GM04503 (cell line): Measurements from ENCODE around the gene GPRC5B.

Experiments used
- DNase-seq: peaks from one replicate; pipeline ENCODE4 v3.0.0-alpha.2; 2012; ENCODE audit warnings: low read depth

GPRC5B gene

GRCh38 chr16:19843371-19843770 lies 41.3 kb downstream of the GPRC5B start:
- DNase-seq = peak; percentile 24

GRCh38 chr16:19842426-19843157 lies 42.1 kb downstream of the GPRC5B start:
- DNase-seq = no peak

- no peak for DNase-seq
Observed at GRCh38 chr16:19841184-19841583, 43.5 kb downstream of the GPRC5B start.

- DNase-seq = no peak
Observed at GRCh38 chr16:19840524-19841110, 44.0 kb downstream of the GPRC5B start.

- DNase-seq = no peak
Observed at GRCh38 chr16:19837984-19838707, 46.5 kb downstream of the GPRC5B start.

GRCh38 chr16:19837331-19837980 lies 47.2 kb downstream of the GPRC5B start:
- DNase-seq = no peak

- DNase-seq = no peak
Observed at GRCh38 chr16:19835968-19836421, 48.7 kb downstream of the GPRC5B start.

GRCh38 chr16:19835196-19835595 lies 49.5 kb downstream of the GPRC5B start:
- DNase-seq = no peak

GRCh38 chr16:19833581-19833980 lies 51.1 kb downstream of the GPRC5B start:
- no peak for DNase-seq

GRCh38 chr16:19833176-19833575 lies 51.5 kb downstream of the GPRC5B start:
- no peak for DNase-seq

- peak; percentile 31 for DNase-seq
Observed at GRCh38 chr16:19831678-19832077, 53.0 kb downstream of the GPRC5B start.

- no peak for DNase-seq
Observed at GRCh38 chr16:19830902-19831560, 53.6 kb downstream of the GPRC5B start.

GRCh38 chr16:19829844-19830692 lies 54.6 kb downstream of the GPRC5B start:
- DNase-seq = no peak

GRCh38 chr16:19824216-19824615 lies 60.4 kb downstream of the GPRC5B start:
- no peak for DNase-seq

GRCh38 chr16:19823322-19823721 lies 61.3 kb downstream of the GPRC5B start:
- no peak for DNase-seq

- no peak for DNase-seq
Observed at GRCh38 chr16:19822533-19822932, 62.1 kb downstream of the GPRC5B start.

- no peak for DNase-seq
Observed at GRCh38 chr16:19817875-19818274, 66.8 kb downstream of the GPRC5B start.

GRCh38 chr16:19817122-19817521 lies 67.5 kb downstream of the GPRC5B start:
- DNase-seq = no peak

- no peak for DNase-seq
Observed at GRCh38 chr16:19815418-19815817, 69.2 kb downstream of the GPRC5B start.

- DNase-seq = no peak
Observed at GRCh38 chr16:19812986-19813385, 71.7 kb downstream of the GPRC5B start.
